IMR-90 (cell line): ENCODE results near the gene THSD8. TPM values are rescaled to one million over a fixed set of nuclear protein-coding genes. Genes with fewer than 3 reads are reported as not detected.
A peak's percentile ranks its signal among the peaks of the same experiment; 100 is the strongest.

Experiments
- ATAC-seq: fragments of 200-7000 bp; cut with Tn5 transposase; 2 replicates; pipeline ENCODE4 v1.9.1; 2020; ENCODE audit warnings: low read depth, mild to moderate bottlenecking, moderate library complexity
- BruUV-seq: library from RNA; stranded (reverse); fragments of 400-500 nt; replicated peaks from 2 replicates; lab custom pipeline; 2021; lab: Mats Ljungman, UMichigan
- CTCF ChIA-PET: fragments of 300-600 bp; formaldehyde crosslinking; extraction: SDS; loops from one replicate; lab custom pipeline; 2021; ENCODE audit warnings: antibody characterized with exemption; lab: Yijun Ruan, JAX
- POLR2A ChIA-PET: fragments of 300-600 bp; sonication (Branson Sonifier 250); formaldehyde crosslinking; loops from one replicate; lab custom pipeline; 2022; ENCODE audit warnings: antibody characterized with exemption; ENCODE audit not compliant: unreplicated experiment; lab: Charles Lee
- DNase-seq: peaks from one replicate; pipeline ENCODE4 v3.0.0; 2013
- H2AFZ ChIP-seq: replicated peaks from 2 replicates; pipeline ENCODE3; 2013; ENCODE audit warnings: low read length, mild to moderate bottlenecking; ENCODE audit not compliant: poor library complexity
- H2AK5ac ChIP-seq: 2 replicates; pipeline ENCODE4 v1.6.1; 2013; ENCODE audit warnings: low read depth, low read length, inconsistent platforms
- H2AK9ac ChIP-seq: replicated peaks from 2 replicates; pipeline ENCODE3; 2013; ENCODE audit warnings: mild to moderate bottlenecking, low read depth, low read length, moderate library complexity; ENCODE audit not compliant: poor library complexity
- H2BK120ac ChIP-seq: 2 replicates; pipeline ENCODE4 v1.6.1; 2013; ENCODE audit warnings: low read depth, low read length, inconsistent platforms
- H2BK15ac ChIP-seq: 3 replicates; pipeline ENCODE4 v1.6.1; 2013; ENCODE audit warnings: low read depth, low read length, inconsistent platforms
- H2BK20ac ChIP-seq: 2 replicates; pipeline ENCODE4 v1.6.1; 2013; ENCODE audit warnings: low read depth, mild to moderate bottlenecking, inconsistent platforms, low read length, moderate library complexity
- H2BK5ac ChIP-seq: 2 replicates; pipeline ENCODE4 v1.6.1; 2013; ENCODE audit warnings: mild to moderate bottlenecking, low read depth, low read length, inconsistent platforms; ENCODE audit not compliant: poor library complexity, severe bottlenecking
- H3K14ac ChIP-seq: replicated peaks from 2 replicates; pipeline ENCODE4 v1.6.1; 2013; ENCODE audit warnings: low read depth, low read length, inconsistent platforms
- H3K18ac ChIP-seq: 2 replicates; pipeline ENCODE4 v1.6.1; 2013; ENCODE audit warnings: low read depth, low read length, control low read depth
- H3K23ac ChIP-seq: 2 replicates; pipeline ENCODE4 v1.6.1; 2013; ENCODE audit warnings: low read depth, low read length, inconsistent platforms
- H3K27ac ChIP-seq: 2 replicates; pipeline ENCODE4 v1.5.1; 2013; ENCODE audit warnings: mild to moderate bottlenecking, control low read depth, low read length; ENCODE audit not compliant: insufficient read depth
- H3K27me3 ChIP-seq: 2 replicates; pipeline ENCODE4 v1.6.1; 2013; ENCODE audit warnings: low read length; ENCODE audit not compliant: control insufficient read depth, insufficient read depth
- H3K36me3 ChIP-seq: 2 replicates; pipeline ENCODE4 v1.6.1; 2013; ENCODE audit warnings: low read length, mixed read lengths; ENCODE audit not compliant: control insufficient read depth, insufficient read depth
- H3K4ac ChIP-seq: 2 replicates; pipeline ENCODE4 v1.6.1; 2013; ENCODE audit warnings: low read depth, low read length, inconsistent platforms
- H3K4me1 ChIP-seq: 2 replicates; pipeline ENCODE4 v1.6.1; 2013; ENCODE audit warnings: low read length, mixed read lengths; ENCODE audit not compliant: control insufficient read depth, insufficient read depth
- H3K4me2 ChIP-seq: 2 replicates; pipeline ENCODE4 v1.6.1; 2013; ENCODE audit warnings: low read depth, mild to moderate bottlenecking, control low read depth, low read length, moderate library complexity
- H3K4me3 ChIP-seq: 2 replicates; pipeline ENCODE4 v1.5.1; 2013; ENCODE audit warnings: low read depth, mild to moderate bottlenecking, control low read depth, low read length, moderate library complexity; ENCODE audit not compliant: insufficient read depth
- H3K56ac ChIP-seq: 2 replicates; pipeline ENCODE4 v1.6.1; 2013; ENCODE audit warnings: low read length, inconsistent platforms; ENCODE audit not compliant: insufficient read depth; ENCODE audit errors: extremely low read depth
- H3K79me1 ChIP-seq, 2 experiments: 2 replicates each; pipeline ENCODE4 v1.6.1; 2013; ENCODE audit warnings: low read length in 2 of 2, inconsistent platforms in 1 of 2, low read depth in 1 of 2
- H3K9ac ChIP-seq: 2 replicates; pipeline ENCODE4 v1.6.1; 2013; ENCODE audit warnings: low read depth, low read length, control low read depth
- H3K9me1 ChIP-seq: 2 replicates; pipeline ENCODE4 v1.6.1; 2013; ENCODE audit warnings: low read length, inconsistent platforms; ENCODE audit not compliant: insufficient read depth
- H3K9me3 ChIP-seq: 2 replicates; pipeline ENCODE4 v1.6.1; 2013; ENCODE audit warnings: low read length; ENCODE audit not compliant: control insufficient read depth, insufficient read depth
- H4K20me1 ChIP-seq: 2 replicates; pipeline ENCODE4 v1.6.1; 2013; ENCODE audit warnings: low read length, inconsistent platforms; ENCODE audit not compliant: insufficient read depth
- H4K5ac ChIP-seq: 2 replicates; pipeline ENCODE4 v1.6.1; 2013; ENCODE audit warnings: mild to moderate bottlenecking, low read depth, low read length, control low read depth
- H4K8ac ChIP-seq, 2 experiments: 2 replicates each; pipeline ENCODE4 v1.6.1; 2013; ENCODE audit warnings: low read depth in 2 of 2, low read length in 2 of 2, control low read depth in 1 of 2, inconsistent platforms in 1 of 2
- H4K91ac ChIP-seq: 2 replicates; pipeline ENCODE4 v1.6.1; 2013; ENCODE audit warnings: low read depth, low read length, inconsistent platforms; ENCODE audit not compliant: insufficient read depth
- BHLHE40 ChIP-seq: fragments of 150-350 bp; IDR thresholded peaks from 2 replicates; pipeline ENCODE4 v1.6.1; 2016; ENCODE audit warnings: mild to moderate bottlenecking, low read depth, low read length
- MAFK ChIP-seq: IDR thresholded peaks from 2 replicates; pipeline ENCODE4 v1.6.1; 2012; ENCODE audit warnings: low read depth, low read length, improper control_type of control experiment
- MAZ ChIP-seq: IDR thresholded peaks from 2 replicates; pipeline ENCODE4 v1.6.1; 2012; ENCODE audit warnings: low read depth, mild to moderate bottlenecking, low read length, improper control_type of control experiment, moderate library complexity, borderline replicate concordance
- MXI1 ChIP-seq: IDR thresholded peaks from 2 replicates; pipeline ENCODE4 v1.6.1; 2012; ENCODE audit warnings: low read depth, mild to moderate bottlenecking, low read length, moderate library complexity, borderline replicate concordance
- NFE2L2 ChIP-seq: fragments of 150-350 bp; IDR thresholded peaks from 2 replicates; pipeline ENCODE4 v1.6.1; 2016; ENCODE audit warnings: low read depth, mild to moderate bottlenecking, low read length
- RAD21 ChIP-seq: IDR thresholded peaks from 2 replicates; pipeline ENCODE4 v1.6.1; 2012; ENCODE audit warnings: low read length, improper control_type of control experiment
- RFX5 ChIP-seq: IDR thresholded peaks from 2 replicates; pipeline ENCODE4 v1.8.0; 2012; ENCODE audit warnings: low read depth, mild to moderate bottlenecking, low read length, moderate library complexity
- SMC3 ChIP-seq: fragments of 150-350 bp; IDR thresholded peaks from 2 replicates; pipeline ENCODE4 v1.6.1; 2016; ENCODE audit warnings: low read depth, mild to moderate bottlenecking, antibody characterized with exemption, low read length, moderate library complexity
- WGBS, 2 experiments: methylation state at CpG; one replicate each; pipeline versions ENCODE4 v1.1.5 to v1.1.7; 2013; ENCODE audit warnings: missing lambda C conversion rate in 2 of 2; ENCODE audit not compliant: insufficient read length in 1 of 2; ENCODE audit errors: extremely low coverage in 2 of 2; 5-methylcytosine and 5-hydroxymethylcytosine counted together
- dilution Hi-C: fragments of 300-500 bp; cut with HindIII; formaldehyde crosslinking; loops from one replicate; pipeline ENCODE4 v1.14.3; 2018; ENCODE audit warnings: low sequenced_read_pairs; ENCODE audit not compliant: unreplicated experiment
- in situ Hi-C: fragments of 300-500 bp; cut with MboI; formaldehyde crosslinking; loops from 3 replicates; pipeline ENCODE4 v1.14.3; 2019; ENCODE audit warnings: low sequenced_read_pairs, inconsistent platforms, mixed read lengths
- intact Hi-C: fragments of 100-400 bp; cut with micrococcal nuclease; formaldehyde crosslinking; loops from 2 replicates; pipeline ENCODE4 v1.10.0; 2022
- polyA plus RNA-seq, 3 experiments: library from polyadenylated mRNA; depleted of rRNA; stranded (reverse); fragments of >200 nt; gene quantifications; 2 replicates each; pipeline ENCODE4 v1.2.3, GENCODE V29; 2012; ENCODE audit warnings: low replicate concordance in 1 of 3
- total RNA-seq: library from RNA; depleted of rRNA; stranded (reverse); fragments of >200 nt; gene quantifications from 2 replicates; pipeline ENCODE4 v1.2.3, GENCODE V29; 2012

THSD8 gene
- total and polyA plus RNA-seq, 2 of the 4 experiments (the other 2 are of a cell fraction) = 0.68 TPM; not detected in 1

DNA sequence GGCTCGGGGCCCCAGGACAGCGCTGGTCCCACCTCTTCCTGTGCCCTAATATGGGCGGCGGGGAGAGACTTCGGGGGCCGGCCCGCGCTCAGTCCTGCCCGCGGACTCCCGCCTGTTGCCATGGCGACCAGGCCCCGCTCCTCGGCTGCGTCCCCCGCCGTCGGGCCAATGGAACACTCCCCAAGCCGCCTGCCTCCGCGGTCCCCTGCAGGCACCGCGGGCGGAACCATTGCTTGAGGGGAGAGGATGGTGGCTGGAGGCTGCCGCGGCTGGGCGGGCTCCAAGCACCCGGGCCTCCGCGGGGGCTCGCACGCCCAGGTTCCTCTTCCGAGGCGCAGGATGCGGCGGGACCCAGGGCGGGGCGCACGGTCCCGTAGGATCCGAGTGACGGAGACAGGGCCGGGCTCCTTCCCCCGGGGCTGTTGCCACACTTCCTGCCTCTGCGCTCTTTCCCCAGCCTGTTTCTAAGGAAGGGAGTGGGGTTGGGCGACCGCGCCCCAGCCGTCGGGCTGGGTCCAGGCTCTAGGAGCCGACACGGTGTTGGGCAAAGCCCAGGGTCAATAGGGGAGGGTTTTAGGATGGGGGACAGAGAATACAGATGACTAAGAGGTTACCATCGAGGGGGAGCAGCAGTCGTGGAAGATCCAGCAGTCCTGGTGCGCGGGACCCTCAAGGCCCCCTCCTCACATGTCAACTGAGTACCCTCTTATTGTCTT is 11.8 kb upstream of the THSD8 start (continued):
- TF ChIP-seq MAFK = no peak
- no peak for TF ChIP-seq SMC3

DNA sequence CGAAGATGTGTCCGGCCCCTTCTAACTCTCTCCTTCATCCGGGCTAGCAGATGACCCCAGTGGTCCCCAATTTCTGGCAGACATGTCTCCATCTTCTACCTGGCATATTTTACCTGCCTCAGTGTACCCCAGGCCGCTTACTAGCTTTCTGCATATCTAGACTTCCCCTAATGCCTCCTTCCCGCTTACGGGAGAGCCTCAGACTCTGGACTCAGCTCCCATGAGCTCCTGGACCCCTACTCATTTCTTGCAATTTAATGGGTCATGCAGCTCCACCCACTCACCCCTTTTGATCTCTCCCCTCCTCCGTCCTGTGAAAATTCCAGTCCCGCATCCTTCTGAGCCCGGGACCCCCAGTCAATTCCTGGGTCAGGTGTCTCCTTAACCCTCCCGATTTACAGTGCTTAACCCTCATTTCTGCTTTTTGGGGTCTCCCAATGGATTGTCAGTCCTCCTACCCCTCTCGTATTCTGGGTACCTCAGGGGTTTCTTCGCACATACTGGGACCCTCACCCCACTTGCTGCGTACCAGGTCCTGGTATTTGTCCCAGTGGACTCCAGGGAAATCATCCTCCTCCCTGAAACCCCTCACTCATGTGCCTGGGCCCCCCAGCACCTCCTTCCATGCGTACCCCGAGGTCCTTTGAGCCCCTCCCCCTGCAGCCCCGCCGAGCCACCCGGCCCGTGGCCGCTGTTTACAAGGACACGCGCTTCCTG is 11.1 kb upstream of the THSD8 start:
- ChIA-PET POLR2A (interaction anchor here (1.4 to 2.4 kb wide), 3 partner anchors 8 to 13 kb away, joined by 3 to 11 read pairs (median 11); no protein-coding TSS in a partner anchor), CTCF (interaction anchor here (2.8 to 3.0 kb wide), 2 partner anchors 13 to 25 kb away, joined by 11 to 14 read pairs; no protein-coding TSS in a partner anchor)
- 13% methylated on average over 10 of the region's 22 CpGs; no CpG with 5 or more reads in 1 of the 2 experiments for WGBS, 2 experiments
- Histone ChIP-seq H2AFZ (peak overlapping the region; percentile 81), H4K5ac (peak overlapping the region; percentile 44), H4K91ac (peak overlapping the region; percentile 91), H3K14ac (peak overlapping the region; percentile 72), H3K4me3 (peak overlapping the region; percentile 97), H3K27ac (peak overlapping the region; percentile 89), H4K8ac (peak overlapping the region; percentile 45 to 92), H2AK5ac (peak overlapping the region; percentile 85), H3K27me3 (no peaks in the 10 kb centered on the region), H3K9me3 (no peaks in the 10 kb centered on the region), H3K23ac (peak overlapping the region; percentile 98), H2BK15ac (peak overlapping the region; percentile 87; the same call in 1 of the 3 replicates), H3K9me1 (no peaks in the 10 kb centered on the region; the same call in none of the 2 replicates), H4K20me1 (peaks cover 20% of the 10 kb centered on the region), H2BK20ac (peak overlapping the region; percentile 63), H3K56ac (peak overlapping the region; percentile 89; the same call in 1 of the 2 replicates), H2BK120ac (peak overlapping the region; percentile 67), H3K79me1 (peaks cover 0 to 39% of the 10 kb centered on the region in 2 experiments; a peak in 2 of 4 replicates), H3K36me3 (no peaks in the 10 kb centered on the region), H2AK9ac (peak overlapping the region; percentile 95), H3K4ac (peak overlapping the region; percentile 97), H3K18ac (peak overlapping the region; percentile 6), H3K9ac (peak overlapping the region; percentile 63), H3K4me1 (peaks cover 22% of the 10 kb centered on the region), H3K4me2 (peak overlapping the region; percentile 80), H2BK5ac (peak overlapping the region; percentile 91)
- dilution Hi-C loops = no loop called here
- no peak for DNase-seq
- ATAC-seq = no peak
- TF ChIP-seq MAZ (no peak), NFE2L2 (no peak), RAD21 (no peak), MAFK (no peak), MXI1 (no peak; the same call in 1 of the 2 replicates), RFX5 (no peak), BHLHE40 (peak; percentile 75; the same call in 1 of the 2 replicates)
- intact Hi-C loops = loop anchor here (1.0 kb wide), 1 partner anchor 13 kb away; no protein-coding TSS in a partner anchor
- in situ Hi-C loops = loop anchor here (25.0 kb wide), 1 partner anchor 1047 kb away; no protein-coding TSS in a partner anchor
- BruUV-seq = no TSS peak
